GM19328 (cell line): Measurements from ENCODE around the gene SUMF2.
"Not testable (repeated sequence)": the region's sequence is repeated elsewhere in the genome, so short reads cannot be mapped to it uniquely, and the experiment has no call there.

Experiments used
- ATAC-seq: cut with Tn5 transposase; IDR thresholded peaks from one replicate; pipeline ENCODE4 v1.9.1; 2021; ENCODE audit warnings: mild to moderate bottlenecking, moderate library complexity; ENCODE audit not compliant: unreplicated experiment

Gene SUMF2

DNA sequence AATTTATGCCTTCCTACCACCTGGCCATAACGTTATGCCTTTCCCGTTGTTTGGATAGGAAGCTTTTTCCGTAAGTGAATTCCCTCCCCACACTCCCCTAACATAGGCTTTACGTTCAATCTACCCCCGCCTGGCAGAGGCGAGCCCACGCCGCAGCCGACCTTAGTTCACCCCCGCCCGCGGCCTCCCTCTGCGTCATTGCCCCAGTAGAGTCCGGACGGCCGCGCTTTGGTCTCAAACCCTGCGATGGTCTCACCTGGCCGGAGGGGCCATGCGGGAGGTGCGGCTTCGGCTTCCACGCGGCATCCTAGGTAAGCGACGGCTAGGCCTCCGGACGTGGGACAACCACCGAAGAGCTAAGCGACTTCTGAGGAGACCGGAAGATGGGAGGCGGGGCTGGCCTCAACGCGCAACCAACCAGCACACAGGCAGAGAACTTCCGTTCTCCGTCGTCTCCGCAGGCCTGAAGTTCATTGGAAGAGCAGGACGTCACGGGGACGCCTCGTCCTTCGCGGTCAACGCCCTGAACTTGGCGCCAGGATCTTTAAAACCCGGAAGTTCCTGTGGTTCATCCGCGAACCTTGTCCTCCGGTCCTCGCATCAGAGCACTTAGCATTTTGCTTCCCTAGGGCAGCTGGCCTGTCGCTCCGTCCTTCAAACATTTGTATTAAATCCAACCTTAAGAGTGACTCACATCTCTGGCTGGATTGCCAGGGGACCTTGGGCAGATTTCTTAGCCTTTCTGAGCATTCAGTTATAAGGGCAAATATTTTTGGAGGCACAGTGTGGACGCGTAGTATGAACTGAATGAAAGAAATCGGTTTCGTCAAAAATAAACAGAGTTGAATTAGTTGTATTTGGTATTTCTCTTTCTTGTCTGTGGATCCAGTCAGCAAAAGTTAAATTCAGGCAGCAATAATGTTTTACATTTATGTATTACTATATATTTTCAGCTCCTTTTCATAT is 42.3 kb downstream of the SUMF2 start, which contains the start of gene CHCHD2:
Gene CHCHD2 (minus strand): TSS at position 369 of the 966 bp plus-strand sequence. CDS start 63 bp downstream, at position 306.
- peak; percentile 99 for ATAC-seq

DNA sequence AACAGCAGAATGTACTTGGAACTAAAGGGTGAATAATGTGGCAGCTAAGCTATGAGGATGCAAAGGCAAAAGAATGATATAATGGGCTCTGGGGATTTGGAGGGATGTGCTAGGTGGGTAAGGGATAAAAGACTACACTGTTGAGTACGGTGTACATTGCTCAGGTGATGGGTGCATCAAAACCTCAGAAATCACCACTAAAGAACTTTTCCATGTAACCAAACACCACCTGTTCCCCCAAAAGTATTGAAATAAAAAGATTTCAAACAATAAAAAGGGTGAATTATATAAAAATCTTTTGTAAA is 43.8 kb downstream of the SUMF2 start:
- ATAC-seq = no peak

DNA sequence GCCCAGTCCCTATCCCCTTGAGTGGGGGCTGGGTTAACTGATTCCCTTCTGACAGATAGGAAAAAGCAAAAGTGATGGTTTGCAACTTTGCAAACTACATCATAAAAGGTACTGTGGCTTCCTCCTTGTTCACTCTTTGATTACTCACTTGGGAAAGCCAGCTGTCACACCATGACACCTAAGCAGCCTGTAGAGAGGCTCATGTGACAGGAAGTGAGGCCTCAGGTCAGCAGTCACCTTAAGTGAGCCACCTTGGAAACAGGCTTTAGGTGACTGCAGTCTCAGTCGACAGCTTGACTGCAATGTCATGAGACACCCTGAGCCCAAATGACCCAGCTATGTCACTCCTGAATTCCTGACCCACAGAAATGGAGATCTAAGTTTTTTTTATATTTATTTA is 46.5 kb downstream of the SUMF2 start:
- ATAC-seq = no peak

DNA sequence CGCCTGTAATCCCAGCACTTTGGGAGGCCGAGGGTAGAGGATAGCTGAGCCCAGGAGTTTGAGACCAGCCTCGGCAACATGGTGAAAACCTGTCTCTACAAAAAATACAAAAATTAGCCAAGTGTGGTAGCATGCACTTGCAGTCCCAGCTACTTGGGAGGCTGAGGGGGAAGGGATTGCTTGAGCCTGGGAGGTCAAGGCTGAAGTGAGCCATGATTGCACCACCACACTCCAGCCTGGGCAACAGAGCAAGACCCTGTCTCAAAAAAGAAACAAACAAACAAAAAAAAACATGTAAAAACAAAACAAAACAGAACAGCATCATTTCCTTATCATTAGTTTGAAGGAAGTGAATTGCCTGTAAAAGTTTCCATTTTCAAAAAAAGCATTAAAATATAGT is 48.2 kb downstream of the SUMF2 start:
- not testable (repeated sequence) for ATAC-seq

DNA sequence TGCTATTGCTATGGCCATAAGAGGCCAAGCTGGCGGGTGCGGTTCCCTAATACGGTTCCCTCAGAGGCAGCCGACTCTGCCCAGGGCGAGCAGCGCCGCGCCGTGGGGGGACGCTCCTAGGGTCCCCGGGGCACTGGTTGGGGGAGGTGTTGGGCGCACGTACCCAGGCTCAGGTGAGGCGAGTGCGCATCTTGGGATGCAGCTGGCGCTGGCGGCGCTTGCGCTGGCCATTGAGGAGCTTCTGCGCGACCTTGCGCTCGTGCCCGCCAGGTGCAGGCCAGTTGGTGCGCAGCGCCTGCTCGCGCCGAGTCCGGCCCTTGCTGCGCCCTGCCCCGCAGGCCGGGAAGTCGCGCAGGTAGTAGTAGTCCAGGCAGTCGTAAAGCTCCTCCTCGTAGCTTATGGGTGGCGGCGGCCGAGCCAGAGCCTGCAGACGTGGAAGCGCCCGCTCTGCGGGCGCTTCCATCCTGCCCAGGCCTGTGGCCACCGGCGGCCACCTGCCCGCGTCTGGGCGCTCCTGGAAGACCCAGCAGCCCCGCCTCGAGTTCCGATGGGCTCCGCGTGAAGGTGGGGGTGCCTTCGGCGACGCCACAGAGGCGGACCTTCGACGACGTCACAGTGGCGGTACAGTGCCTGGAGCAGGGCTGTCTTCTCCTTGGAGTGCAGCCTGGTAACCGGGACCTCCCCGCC is 51.9 kb downstream of the SUMF2 start, which contains the start of gene NUPR2:
Gene NUPR2 (minus strand): TSS at position 566 of the 687 bp plus-strand sequence. CDS start 103 bp downstream, at position 463.
- no peak for ATAC-seq

DNA sequence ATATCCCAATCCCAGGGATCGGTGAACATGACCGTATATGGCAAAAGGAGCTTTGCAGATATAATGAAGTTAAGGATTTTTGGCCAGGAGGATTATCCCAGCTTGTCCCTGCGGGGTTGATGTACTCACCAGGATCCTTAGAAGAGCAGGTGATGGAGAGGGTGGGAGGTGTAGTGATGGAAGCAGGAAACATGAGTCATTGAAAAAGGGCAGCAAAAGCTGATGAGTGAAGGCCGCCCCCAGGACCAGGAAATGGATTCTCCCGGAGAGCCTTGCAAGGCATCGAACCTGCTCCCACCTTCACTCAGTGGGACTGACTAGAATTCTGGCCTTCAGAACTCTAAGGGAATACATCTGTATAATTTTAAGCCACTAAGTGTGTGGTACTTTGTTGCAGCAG is 57.4 kb downstream of the SUMF2 start:
- no peak for ATAC-seq

DNA sequence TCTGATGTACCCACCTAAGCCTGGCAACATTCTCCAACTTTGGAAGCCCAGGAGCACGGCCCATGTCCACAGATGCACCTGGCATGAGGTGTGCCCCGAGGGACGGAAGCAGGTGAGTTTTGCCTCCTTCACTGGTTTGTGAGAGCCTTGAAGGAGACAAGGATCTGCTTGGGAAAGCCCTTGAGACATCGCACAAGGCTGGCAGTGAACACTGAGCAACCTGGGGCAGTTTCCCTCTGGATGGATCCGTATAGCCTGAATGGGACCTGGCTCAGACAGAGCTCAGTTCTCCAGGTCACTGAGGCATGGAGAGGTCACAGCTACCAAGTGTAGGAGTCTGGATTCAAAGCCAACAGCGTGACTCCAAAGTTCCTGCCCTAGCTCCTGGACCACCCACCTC is 60.9 kb downstream of the SUMF2 start:
- no peak for ATAC-seq

DNA sequence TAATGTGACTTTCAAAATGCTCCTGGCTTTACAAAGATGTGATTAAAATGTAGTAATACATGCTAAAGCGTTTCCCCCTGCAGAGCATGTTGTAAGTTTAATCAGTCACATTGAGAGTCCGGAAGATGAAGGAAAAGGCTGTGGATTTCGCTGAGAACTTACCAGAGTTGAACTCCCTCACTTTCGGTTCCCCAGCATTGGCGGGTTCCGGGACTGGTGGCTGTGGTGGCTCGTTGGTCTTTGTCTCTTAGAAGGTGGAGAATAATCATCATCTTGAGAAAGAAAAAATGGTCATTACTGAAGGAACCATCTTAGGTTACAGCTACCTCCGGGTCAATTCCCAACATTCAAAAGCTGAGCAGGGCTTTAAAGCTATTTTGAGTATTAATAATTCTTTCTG is 61.7 kb downstream of the SUMF2 start:
- ATAC-seq = no peak

DNA sequence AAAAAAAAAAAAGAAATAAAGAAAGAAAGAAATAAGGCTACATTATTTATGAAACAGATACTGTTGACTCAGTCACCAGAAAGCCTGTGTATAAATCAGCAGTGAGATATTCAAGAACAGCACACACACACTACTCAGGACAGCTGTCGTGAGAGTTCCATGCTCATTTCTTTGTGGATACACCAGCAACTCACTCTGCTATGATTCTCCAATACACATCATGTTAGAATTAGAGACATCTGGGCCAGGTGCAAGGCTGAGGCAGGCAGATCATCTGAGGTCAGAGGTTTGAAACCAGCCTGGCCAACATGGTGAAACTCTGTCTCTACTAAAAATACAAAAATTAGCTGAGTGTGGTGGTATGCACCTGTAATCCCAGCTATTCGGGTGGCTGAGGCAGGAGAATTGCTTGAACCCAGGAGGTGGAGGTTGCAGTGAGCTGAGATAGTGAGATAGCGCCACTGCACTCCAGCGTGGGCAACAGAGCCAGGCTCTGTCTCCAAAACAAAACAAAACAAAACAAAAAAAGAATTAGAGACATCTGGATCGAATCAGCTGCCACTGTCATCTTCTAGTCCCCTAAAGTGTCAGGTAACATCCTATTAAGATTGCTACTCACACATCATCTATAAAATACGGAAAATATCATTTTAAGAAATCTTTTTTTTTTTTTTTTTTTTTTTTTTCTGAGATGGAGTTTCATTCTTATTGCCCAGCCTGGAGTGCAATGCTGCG is 63.3 kb downstream of the SUMF2 start:
- no peak for ATAC-seq
